GM18520 (cell line): ENCODE results near the gene USP22.

Source experiments
- ATAC-seq: cut with Tn5 transposase; IDR thresholded peaks from one replicate; pipeline ENCODE4 v1.9.1; 2021; ENCODE audit not compliant: unreplicated experiment

The USP22 gene

DNA sequence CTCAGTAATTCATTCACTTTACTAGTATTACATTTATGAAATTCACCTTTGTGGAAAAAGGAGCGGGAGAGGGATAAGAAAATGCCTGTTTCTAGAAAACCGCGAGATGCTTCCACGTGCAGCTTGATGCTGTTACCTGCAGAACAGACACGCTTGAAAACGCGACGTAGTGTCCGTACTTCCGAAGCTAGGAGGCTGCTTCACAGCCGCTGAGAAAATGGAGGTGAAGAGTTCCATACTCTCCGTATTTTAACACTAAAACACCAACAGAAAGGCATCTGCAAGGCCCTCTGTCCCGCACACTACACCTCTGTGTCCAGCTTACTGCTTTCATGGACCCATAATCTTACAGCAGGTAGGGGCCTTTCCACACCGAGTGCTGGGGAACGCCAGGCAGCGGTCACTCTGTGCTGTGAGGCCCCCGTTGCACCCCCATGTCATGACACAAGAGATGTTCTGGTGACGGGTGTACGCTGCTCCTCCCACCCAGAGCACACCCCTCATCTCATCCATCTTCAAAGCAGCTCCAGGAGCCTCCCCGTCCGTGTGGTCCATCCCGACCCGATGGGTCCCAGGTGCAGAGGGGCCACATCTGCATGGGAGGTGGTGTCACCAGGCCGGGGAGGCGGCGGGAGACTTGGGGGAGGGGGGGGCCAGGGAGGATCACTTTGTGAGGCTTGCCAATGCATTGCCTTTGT is 40.4 kb downstream of the USP22 start:
- ATAC-seq: no peak

DNA sequence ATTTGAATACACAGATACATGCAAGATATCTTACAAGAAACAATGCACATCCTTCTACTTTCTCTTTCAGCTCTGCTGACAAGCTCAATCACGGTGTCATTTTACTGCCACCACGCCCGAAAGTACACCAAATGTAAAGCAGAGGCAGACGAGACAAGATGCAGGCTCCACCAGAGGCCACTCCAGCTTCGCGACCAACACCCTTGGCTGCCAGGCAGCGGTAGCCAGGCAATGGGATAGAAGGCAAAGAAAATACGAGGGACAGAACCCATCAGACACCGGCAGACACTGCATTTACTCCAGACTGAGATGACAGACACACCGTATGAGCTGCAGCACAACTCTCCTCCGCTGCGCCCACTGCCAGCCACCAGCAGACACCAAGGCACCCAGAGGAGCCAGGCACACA is 41.0 kb downstream of the USP22 start:
- ATAC-seq: no peak

DNA sequence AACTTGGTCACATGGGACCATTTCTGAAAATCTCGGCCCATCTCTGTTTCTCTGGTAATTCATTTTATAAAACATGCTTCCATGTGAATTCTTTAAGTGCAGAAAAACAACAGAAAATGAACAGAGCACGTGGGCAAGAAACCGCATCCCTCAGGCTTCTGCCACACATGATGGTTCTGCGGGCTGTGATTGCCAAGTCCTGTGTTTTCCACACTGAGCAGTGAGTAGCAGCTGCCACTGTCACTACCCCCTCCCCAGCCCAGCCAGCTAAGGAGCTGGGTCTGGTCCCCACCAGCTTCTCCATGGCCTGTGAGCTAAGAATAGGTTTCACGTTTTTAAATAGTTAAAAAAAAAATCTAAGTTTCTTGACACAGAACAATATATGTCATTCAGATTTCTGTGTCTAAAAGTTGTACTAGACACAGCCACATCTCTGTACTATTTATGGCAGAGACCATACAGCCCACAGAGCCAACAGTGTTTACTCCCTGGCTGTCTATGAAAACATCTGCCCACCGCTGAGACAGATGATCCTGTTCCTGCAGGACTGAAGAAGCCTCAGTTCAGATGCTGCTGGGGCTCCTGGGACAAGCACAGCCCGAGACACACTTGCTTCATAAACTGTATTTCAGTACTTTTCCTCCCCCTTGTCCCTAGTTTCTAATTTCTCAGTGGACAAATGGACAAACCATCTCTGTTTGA is 41.5 kb downstream of the USP22 start:
- no peak for ATAC-seq

DNA sequence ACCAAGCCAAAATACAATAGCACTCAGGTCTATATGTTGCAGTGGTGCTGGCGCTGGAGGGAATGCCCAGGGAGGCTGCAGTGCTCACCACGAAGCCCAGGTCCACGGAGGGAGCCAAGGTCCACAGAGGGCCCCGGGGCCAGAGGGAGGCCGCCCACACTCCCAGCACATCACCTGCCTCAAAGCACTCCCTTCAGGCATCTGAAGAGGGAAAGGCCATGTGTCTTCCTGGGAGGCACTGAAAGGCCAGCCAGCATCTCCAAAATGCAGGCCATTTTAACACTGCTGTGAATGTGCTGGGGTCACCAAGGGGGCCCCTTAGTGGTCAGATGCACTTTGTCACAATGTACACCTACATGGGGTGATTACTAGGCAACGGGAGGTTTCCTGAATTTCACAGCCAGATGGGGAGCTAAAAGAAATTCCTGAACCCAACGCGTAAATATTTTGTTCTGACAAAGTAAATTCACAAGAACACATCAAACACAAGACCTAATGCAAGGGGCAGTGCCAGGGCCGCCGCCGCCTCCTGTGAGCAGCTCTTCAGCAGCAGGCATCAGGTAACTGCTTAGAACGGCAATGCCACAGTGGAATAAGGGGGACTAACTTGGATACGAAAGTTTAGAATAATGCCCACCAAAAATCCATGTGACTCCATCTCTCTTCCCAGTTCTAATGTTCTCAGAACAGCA is 42.8 kb downstream of the USP22 start:
- no peak for ATAC-seq

DNA sequence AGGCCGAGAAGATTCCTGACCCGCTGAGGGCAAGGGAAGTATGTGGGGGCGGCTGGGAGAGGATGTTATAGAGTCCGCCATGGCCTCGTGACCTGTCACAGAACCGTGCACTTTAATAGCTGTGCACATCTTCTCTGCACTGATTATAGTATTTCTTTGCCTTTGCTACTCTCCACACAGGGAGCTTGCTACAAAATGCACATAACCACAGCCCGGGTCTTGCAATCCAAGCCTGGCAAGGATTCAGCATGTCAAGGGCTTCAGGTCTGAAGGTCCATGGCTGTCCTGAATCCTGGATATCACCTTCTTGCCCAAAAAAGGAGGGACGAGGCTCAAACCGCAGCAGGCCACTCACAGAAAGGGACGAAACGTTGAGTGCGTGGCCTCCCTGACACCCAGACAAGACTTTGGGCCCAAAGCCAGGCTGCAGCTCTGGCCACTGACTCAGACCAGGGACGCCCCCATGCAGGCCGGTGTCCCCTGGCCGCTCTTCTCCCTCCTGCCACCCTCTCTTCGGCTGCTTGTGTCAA is 43.7 kb downstream of the USP22 start:
- ATAC-seq: no peak

DNA sequence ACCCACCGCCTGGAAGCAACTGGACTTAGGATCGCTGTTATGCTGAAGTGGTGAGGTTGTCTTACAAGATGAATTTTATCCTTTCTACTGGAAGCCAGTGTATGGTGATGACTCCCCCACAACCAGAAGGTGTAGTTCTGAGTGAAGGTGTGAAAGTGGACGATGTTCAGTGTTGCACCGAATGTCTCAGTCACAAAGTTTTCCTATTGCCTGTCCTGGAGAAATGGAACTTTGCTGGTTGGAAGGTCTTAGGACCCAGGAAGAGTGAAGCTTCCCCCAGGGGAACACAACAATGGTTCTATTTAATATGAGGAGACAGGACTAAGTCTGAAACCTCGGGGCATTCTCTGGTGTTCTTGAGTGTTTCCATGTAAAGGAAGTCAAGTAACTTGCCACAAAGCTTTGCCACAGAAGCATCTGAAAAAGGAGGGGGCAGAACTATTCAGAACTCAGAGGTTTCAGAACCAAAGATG is 44.2 kb downstream of the USP22 start:
- no peak for ATAC-seq

DNA sequence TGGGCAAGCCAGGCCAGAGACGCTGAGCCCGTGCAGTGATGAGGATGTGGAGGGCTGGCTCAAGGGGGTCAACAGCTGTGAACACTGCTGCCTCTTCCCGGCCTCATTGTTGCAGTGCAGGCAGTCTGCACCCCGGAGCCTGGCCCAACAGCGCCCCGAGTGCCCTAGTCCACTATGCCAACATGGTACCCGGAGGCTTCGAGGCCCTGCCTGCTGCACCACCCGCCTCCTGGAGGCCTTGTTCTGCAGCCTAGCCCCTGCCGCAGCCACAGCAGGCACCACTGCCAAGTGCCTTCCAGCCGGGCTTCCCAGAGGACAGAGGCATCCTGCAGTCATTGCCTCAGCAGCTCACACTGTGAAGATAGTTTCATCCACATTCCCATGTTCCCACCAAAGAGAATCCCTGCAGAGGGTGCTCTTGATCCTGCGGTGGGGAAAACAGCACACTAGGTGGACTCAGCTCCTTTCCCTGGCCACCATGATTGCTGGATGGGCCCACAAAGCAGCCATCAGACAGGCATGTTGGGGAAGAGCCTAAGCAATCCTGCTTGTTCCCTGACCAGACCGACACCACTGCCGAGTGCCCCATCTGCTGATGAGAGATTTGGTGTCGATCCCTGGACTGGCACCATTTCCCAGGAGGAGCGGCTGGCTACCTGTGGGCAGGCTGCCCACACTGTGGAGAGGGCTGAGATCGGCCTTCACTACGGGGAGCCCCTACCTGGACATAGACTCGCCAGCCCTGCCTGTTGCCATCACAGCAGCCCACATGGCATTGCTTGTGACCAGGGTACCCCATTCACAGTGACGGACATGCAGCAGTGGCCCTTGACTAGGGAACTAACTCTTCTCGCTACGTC is 44.9 kb downstream of the USP22 start:
- no peak for ATAC-seq

DNA sequence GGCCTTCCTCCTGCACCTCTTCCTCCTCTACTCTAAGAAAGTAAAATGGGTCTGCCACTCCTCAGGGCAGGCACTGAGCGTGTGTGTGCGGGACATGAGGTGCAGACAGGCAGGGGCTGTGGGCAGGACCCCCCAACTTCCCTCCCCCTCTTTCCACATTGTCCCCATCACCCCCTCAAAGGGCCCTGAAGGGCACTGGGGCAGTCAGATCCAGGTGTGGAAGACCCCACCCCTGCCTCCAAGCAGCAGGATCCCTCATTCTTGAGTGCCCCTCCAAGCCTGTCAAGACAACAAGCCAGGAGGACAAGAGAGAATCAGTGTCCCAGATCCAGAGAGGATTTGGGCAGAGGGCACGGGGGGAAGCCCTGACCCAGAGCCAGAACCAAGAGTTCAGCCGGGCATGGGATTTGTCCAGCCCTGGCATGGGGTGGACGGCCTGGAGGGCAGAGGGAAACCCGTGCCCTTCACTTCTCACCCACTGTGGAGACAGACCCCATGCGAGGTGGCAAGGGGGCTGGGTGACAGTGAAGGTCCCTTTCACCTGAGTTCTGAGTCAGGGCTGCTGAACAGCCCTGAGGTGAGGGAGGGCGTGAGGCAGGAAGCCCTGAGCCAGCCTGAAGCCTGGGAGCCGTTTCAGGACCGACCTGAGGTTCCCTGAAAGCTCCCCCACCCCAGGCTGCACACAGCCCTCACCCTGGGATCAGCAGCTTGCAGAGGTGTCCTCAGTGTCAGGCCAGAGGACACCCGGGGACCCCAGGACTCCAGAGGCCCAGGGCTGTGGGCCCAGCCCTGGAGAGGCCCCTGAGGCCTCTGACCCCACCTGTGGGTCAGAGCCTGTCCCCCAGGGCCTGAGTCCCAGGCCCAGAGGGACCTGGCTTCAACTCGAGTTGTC is 45.8 kb downstream of the USP22 start:
- no peak for ATAC-seq

DNA sequence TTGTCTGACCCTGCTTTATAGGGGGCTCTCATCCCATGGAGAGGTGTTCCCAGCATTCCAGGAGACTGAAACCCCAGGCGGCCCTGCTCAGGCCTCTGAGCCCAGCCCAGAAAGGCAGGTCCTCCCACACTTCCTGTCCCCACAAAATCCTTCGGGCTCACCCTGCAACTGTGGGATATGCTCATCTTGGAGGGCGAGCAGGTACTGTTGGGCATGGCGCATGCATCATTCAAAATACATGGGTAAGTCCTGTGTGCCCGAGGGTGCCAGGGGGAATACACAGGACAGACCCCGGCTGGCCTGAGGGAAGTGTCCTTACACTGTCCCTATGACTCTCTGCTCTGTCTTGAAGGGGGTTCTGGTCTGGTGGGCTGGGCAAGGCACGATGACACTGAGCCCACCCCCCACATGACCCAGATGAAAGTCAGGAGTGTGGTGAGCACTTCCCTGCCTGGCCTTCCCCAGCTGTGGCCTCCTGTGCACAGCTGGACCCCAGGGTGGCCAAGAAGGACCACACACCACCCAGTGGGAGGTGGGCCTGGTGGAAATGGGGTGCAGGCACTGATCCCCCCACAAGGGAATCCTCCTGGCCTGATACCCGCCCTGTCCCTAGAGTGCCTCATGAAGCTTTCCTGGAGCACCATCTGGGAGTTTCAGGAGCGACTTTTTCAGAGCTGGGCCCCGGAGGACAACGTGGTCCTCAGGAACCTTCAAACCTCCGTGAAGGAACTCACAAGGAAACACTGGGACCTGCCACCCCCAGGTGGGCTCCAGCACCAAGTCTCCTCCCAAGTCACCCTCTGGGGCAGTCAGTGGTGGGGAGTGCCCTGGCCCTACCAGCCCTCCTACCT is 46.7 kb downstream of the USP22 start:
- no peak for ATAC-seq

DNA sequence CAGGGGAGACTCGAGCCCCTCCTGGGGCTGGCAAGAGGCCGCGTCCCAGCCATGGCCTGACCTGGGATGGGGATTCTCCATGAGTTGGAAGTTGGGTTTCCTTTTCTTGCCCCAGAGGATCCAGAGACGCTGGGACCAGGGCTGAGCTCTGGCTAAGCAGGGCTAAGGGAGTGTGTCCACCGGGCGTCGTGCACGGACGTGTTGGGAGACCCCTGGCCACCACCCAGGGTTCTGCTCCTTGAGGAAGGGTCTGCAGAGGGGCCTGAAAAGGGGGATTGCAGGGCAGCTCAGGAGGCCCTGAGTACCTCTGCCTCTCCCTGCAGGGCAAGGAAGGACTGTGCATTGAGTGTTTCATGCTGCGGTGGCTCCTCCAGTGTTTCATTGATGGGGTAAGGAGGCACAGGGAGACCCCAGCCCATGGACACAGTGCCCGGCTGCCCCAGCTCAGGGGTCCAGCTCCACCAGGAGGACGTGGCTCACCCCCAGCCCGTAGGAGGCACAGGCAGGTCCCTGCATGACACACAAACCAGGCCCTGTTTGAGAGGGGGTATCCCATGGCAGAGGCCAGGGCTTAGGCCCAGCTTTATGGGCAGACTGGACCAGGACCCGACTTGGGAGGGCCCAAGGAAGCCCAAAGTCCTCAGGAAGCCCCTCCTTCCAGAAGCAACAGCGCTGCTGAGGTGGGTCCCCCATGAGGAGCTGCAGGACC is 47.5 kb downstream of the USP22 start:
- no peak for ATAC-seq

DNA sequence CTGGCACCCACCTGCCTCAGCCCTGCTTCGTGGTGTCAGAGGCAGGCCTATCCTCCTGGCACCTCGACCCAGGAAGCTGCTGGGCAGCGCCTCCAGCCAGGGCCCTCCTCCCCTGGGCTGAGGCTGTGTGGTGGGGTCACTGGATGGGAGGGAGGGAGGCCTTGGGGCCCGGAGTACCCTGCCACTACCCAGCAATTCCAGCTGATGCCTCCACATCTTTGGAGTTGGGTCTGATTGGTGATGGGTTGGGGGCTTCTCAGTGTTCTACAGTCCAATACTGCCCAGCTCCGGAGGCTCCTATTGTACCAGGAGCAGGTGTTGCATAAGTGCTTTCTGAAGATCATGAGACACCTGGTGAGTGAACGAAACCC is 48.0 kb downstream of the USP22 start:
- ATAC-seq: no peak

DNA sequence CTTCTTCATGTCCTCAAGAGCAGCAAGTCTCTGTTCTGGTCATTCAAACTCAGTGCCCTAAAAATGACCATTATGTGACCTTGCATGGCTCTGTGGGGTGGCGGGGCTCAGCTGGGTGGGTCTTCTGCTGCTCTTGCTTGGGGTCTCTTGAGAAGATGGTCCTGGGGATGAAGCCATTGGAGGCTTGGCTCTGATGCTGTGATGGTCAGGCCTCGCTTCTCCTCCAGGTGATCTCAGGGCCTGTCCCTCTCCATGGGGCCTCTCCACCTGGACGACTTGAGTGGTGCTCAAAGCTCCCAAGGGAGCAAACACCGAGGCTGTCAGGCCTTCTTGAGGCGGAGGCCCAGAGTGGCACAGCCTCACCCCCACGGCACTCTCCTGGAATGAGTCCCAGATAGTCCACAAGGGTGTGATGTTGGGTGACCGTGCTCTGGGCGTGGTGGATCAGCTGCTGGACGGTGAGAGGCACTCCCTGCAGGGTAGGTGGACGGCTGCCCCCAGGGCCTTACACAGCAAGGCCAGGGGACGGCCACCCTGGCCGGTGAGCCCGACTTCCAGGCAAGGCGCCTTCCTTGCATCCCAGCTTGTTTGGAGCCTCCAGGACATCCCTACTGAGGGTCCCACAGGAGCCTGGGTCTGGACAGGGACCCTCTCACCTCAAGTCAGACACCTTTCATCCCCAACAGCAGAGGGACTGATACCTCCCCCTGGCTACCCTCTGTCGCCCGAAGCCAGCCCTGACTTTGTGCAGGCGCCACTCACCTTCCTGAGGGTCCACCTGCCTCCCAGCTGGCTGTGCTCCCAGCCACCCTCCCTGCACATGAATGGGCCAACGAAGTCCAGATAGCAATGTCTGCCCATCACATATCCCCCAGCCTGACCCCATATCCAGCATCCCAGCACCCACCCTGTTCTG is 48.7 kb downstream of the USP22 start:
- ATAC-seq: no peak

DNA sequence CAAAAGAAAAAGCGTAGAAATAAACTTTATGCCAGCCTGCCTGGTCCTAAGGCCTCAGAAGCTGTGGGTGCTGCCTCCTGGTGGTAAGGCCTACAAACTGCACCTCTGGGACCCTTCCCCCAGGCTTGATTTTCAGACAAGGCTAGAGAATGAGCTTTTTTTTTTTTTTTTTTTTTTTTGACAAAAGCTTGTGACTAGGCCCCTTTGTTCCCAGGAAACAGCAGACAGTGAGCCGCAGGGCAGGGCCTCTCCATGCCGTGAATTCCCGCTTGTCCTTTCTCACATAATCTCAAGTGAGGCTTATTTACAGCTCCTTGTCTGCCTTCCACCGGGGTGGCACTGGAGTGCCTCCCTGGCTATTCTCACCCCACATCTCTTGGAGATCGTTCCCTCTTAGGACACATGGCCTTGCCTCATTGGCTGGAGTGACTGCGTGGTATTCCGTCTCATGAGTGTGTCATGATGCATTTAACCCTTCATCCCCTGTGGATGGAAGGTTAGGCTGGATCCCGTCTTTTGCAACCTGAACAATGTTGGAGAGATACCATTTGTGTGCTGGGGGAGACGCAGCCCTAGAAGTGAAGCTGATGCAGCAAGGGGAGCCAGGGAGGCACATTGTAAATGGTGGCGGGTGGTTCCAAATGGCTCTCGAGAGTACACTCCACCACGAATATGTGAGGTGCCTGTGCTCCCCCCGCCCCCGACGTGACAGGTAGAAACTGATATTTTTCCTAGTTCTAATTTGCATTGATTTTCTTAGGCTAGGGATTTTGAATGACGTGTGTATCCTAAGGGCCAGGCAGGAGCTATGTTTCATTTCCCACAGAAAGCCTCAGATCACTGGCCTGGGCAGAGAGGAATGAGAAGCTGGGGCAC is 49.6 kb downstream of the USP22 start:
- no peak for ATAC-seq

DNA sequence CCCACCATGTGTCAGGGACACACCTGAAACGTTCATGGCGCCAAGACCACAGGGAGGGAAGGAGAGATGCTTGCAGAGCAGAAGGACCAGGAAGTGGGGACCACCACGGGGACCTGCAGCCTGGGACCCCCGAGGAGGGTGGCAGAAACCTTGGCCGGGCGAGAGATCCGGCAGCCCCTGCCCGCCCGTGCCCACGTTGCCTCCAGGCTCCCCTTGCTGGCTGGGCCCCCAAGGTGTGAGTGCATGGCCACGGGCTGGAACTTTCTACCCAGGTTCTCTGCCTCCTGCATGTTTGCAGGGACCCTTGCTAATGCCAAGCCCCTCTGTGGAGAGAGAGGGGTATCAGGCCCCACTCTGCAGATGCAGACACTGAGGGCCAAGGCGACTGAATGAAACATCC is 50.4 kb downstream of the USP22 start:
- no peak for ATAC-seq

DNA sequence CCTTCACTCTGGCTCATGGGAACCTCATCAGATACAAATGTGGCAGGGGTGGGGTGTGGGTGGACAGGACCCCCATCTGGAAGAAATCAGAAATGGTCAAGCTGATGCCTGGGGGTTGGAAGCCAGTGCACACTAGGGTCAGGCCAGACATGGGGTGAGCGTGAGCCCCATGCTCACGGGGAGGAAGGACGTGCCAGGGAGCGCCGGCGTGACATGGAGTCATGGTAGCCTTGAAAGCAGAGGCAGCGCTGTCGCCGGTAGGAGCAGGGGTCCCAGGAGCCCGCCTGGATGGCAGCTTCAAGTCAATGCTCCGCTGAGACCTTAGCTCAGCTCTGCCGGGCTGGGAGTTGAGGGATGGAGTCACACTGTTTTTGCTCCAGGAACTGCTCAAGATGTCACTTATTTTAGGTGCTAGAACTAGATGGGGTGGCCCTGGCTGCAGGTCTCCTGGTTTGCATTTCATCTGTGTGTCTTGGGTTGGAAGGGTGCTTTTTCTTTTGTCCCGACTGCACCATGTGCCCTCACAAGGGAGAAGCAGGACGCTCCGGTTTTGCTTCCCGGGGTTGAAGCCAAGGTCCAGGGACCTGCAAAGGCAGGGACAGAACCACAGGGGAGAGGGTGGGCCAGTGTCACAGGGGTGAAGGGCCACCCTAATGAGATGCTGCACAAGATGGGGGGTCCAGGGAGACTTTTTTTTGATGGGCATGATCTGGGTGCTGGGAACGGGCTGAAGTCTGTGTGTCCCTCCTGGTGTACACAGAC is 51.4 kb downstream of the USP22 start:
- no peak for ATAC-seq
